Caco-2 (cell line): ENCODE measurements around the gene TWIST2. TPM values are rescaled to one million over a fixed set of nuclear protein-coding genes. Genes with fewer than 3 reads are reported as not detected.

Experiments
- BruUV-seq: library from RNA; stranded (reverse); fragments of 400-500 nt; replicated peaks from 2 replicates; lab custom pipeline; 2021; lab: Mats Ljungman, UMichigan
- CTCF ChIA-PET: fragments of 300-600 bp; sonication (Branson Sonifier 250); formaldehyde crosslinking; loops from one replicate; lab custom pipeline; 2022; ENCODE audit warnings: antibody characterized with exemption; lab: Charles Lee
- POLR2A ChIA-PET: fragments of 300-600 bp; sonication (Branson Sonifier 250); formaldehyde crosslinking; loops from one replicate; lab custom pipeline; 2022; ENCODE audit warnings: antibody characterized with exemption; lab: Charles Lee
- DNase-seq, 2 experiments: peaks; one replicate each; pipeline versions ENCODE4 v3.0.0 to v3.0.0-alpha.2; 2020 to 2022
- H3K27me3 ChIP-seq: replicated peaks from 2 replicates; pipeline ENCODE4 v1.6.0; 2011; ENCODE audit warnings: low read length; ENCODE audit not compliant: control insufficient read depth, insufficient read depth
- H3K36me3 ChIP-seq: 2 replicates; pipeline ENCODE4 v1.5.1; 2011; ENCODE audit warnings: low read length; ENCODE audit not compliant: control insufficient read depth, insufficient read depth
- H3K4me1 ChIP-seq: fragments of 250-450 bp; sonication (Bioruptor Pico); 2 replicates; pipeline ENCODE4 v1.5.1; 2020; ENCODE audit warnings: mild to moderate bottlenecking
- H3K4me3 ChIP-seq: 2 replicates; pipeline ENCODE4 v1.5.1; 2011; ENCODE audit warnings: low read depth, mild to moderate bottlenecking, control low read depth, low read length
- H3K9me3 ChIP-seq: fragments of 250-450 bp; sonication (Bioruptor Pico); 2 replicates; pipeline ENCODE4 v1.5.1; 2020; ENCODE audit warnings: mild to moderate bottlenecking, moderate library complexity
- H3K27ac Mint-ChIP-seq: one replicate; pipeline ENCODE4 v1.8.0; 2022; ENCODE audit warnings: mixed read lengths; ENCODE audit not compliant: unreplicated experiment
- H3K27me3 Mint-ChIP-seq: one replicate; pipeline ENCODE4 v1.8.0; 2022; ENCODE audit warnings: mixed read lengths; ENCODE audit not compliant: insufficient read depth, unreplicated experiment
- H3K36me3 Mint-ChIP-seq: one replicate; pipeline ENCODE4 v1.8.0; 2022; ENCODE audit warnings: mild to moderate bottlenecking, mixed read lengths; ENCODE audit not compliant: insufficient read depth, unreplicated experiment
- H3K4me1 Mint-ChIP-seq: one replicate; pipeline ENCODE4 v1.8.0; 2022; ENCODE audit warnings: low read depth, mixed read lengths; ENCODE audit not compliant: unreplicated experiment
- H3K4me3 Mint-ChIP-seq: one replicate; pipeline ENCODE4 v1.8.0; 2022; ENCODE audit warnings: mild to moderate bottlenecking, moderate library complexity, mixed read lengths; ENCODE audit not compliant: unreplicated experiment
- H3K9me3 Mint-ChIP-seq: one replicate; pipeline ENCODE4 v1.8.0; 2022; ENCODE audit warnings: mixed read lengths; ENCODE audit not compliant: unreplicated experiment
- CTCF ChIP-seq, 2 experiments: fragments of 200-600 bp in 1 of 2; IDR thresholded peaks; 1 replicate in 1 of 2; 2 replicates in 1 of 2; pipeline versions ENCODE4 v1.5.1 to v1.8.0; 2011 to 2022; ENCODE audit warnings: antibody characterized with exemption in 1 of 2, control low read depth in 1 of 2, inconsistent platforms in 1 of 2, low read depth in 1 of 2, low read length in 1 of 2, mild to moderate bottlenecking in 1 of 2, moderate library complexity in 1 of 2; ENCODE audit not compliant: insufficient read depth in 1 of 2, severe bottlenecking in 1 of 2, unreplicated experiment in 1 of 2
- intact Hi-C: fragments of 100-400 bp; cut with micrococcal nuclease; formaldehyde crosslinking; loops from one replicate; pipeline ENCODE4 v1.10.0; 2022; ENCODE audit not compliant: unreplicated experiment
- total RNA-seq: library from RNA; stranded (reverse); gene quantifications from 2 replicates; pipeline ENCODE4 v1.2.3, GENCODE V29; 2022

The TWIST2 gene
- total RNA-seq, 1 experiment from 2014 or later = not detected

GRCh38 chr2:238822955-238823354, 24.9 kb upstream of the TWIST2 start:
- Mint-ChIP-seq H3K27me3 (no peaks in the 10 kb centered on the region), H3K4me3 (no peak overlapping the region), H3K36me3 (no peaks in the 10 kb centered on the region), H3K4me1 (peaks cover 13% of the 10 kb centered on the region), H3K27ac (no peak overlapping the region), H3K9me3 (peaks cover 24% of the 10 kb centered on the region)
- Histone ChIP-seq H3K9me3 (peaks cover 11% of the 10 kb centered on the region; the same call in 1 of the 2 replicates), H3K27me3 (no peaks in the 10 kb centered on the region), H3K36me3 (no peaks in the 10 kb centered on the region), H3K4me1 (peaks cover 7% of the 10 kb centered on the region; the same call in 1 of the 2 replicates), H3K4me3 (no peak overlapping the region)
- CTCF ChIA-PET = no interaction called here
- TF ChIP-seq CTCF (IDR thresholded peaks at IDR 0.05; ENCODE audit: insufficient read depth in 1 of 2, low read depth in 1 of 2, low read length in 1 of 2, severe bottlenecking in 1 of 2, unreplicated experiment in 1 of 2) = no peak
- BruUV-seq = no TSS peak
- no peak for DNase-seq
- intact Hi-C loops = no loop called here
- POLR2A ChIA-PET = no interaction called here

- peaks cover 13% of the 10 kb centered on the region for H3K9me3 Mint-ChIP-seq
- no peaks in the 10 kb centered on the region for H3K27me3 ChIP-seq
- intact Hi-C loops = no loop called here
- DNase-seq = no peak
- H3K36me3 Mint-ChIP-seq = no peaks in the 10 kb centered on the region
- TF ChIP-seq CTCF (IDR thresholded peaks at IDR 0.05; ENCODE audit: insufficient read depth in 1 of 2, low read depth in 1 of 2, low read length in 1 of 2, severe bottlenecking in 1 of 2, unreplicated experiment in 1 of 2) = no peak
- H3K4me1 ChIP-seq = peaks cover 3% of the 10 kb centered on the region; the same call in 1 of the 2 replicates
- ChIA-PET POLR2A (no interaction called here), CTCF (no interaction called here)
- H3K27ac Mint-ChIP-seq = no peak overlapping the region
- peaks cover 4% of the 10 kb centered on the region for H3K27me3 Mint-ChIP-seq
- no peaks in the 10 kb centered on the region for H3K36me3 ChIP-seq
- no peak overlapping the region for H3K4me3 ChIP-seq
- no peaks in the 10 kb centered on the region for H3K9me3 ChIP-seq
- BruUV-seq = no TSS peak
- peaks cover 4% of the 10 kb centered on the region for H3K4me1 Mint-ChIP-seq
- H3K4me3 Mint-ChIP-seq = no peak overlapping the region
Measured at GRCh38 chr2:238831177-238831576, 16.7 kb upstream of the TWIST2 start.

GRCh38 chr2:238834982-238835381, 12.9 kb upstream of the TWIST2 start:
- Histone ChIP-seq H3K36me3 (no peaks in the 10 kb centered on the region), H3K4me1 (no peaks in the 10 kb centered on the region), H3K9me3 (no peaks in the 10 kb centered on the region), H3K27me3 (no peaks in the 10 kb centered on the region), H3K4me3 (no peak overlapping the region)
- no peaks in the 10 kb centered on the region for H3K36me3 Mint-ChIP-seq
- intact Hi-C loops = no loop called here
- H3K4me3 Mint-ChIP-seq = no peak overlapping the region
- H3K27ac Mint-ChIP-seq = no peak overlapping the region
- peaks cover 4% of the 10 kb centered on the region for H3K27me3 Mint-ChIP-seq
- H3K4me1 Mint-ChIP-seq = no peaks in the 10 kb centered on the region
- ChIA-PET CTCF (no interaction called here), POLR2A (no interaction called here)
- DNase-seq = no peak
- no TSS peak for BruUV-seq
- no peak for TF ChIP-seq CTCF (IDR thresholded peaks at IDR 0.05; ENCODE audit: insufficient read depth in 1 of 2, low read depth in 1 of 2, low read length in 1 of 2, severe bottlenecking in 1 of 2, unreplicated experiment in 1 of 2)
- H3K9me3 Mint-ChIP-seq = peaks cover 8% of the 10 kb centered on the region
